GM23338 (cell line): ENCODE measurements around the gene NCAPD3. TPM values are rescaled to one million over a fixed set of nuclear protein-coding genes. Genes with fewer than 3 reads are reported as not detected.

Experiments
- ATAC-seq: fragments of 200-7000 bp; cut with Tn5 transposase; 3 replicates; pipeline ENCODE4 v1.9.1; 2020
- DNase-seq: peaks from one replicate; pipeline ENCODE4 v3.0.0-alpha.2; 2015; ENCODE audit warnings: low spot score
- H2AFZ ChIP-seq: fragments of 200-600 bp; sonication (generic); 2 replicates; pipeline ENCODE4 v1.8.0; 2016; ENCODE audit warnings: antibody characterized with exemption, mild to moderate bottlenecking, moderate library complexity
- H3F3A ChIP-seq: fragments of 200-600 bp; sonication (generic); replicated peaks from 2 replicates; pipeline ENCODE4 v1.8.0; 2017; ENCODE audit warnings: antibody characterized with exemption, mixed run types, low read depth
- H3K27ac ChIP-seq: fragments of 200-600 bp; sonication (generic); 2 replicates; pipeline ENCODE4 v1.6.1; 2016; ENCODE audit warnings: low read depth
- H3K27me3 ChIP-seq: fragments of 200-600 bp; sonication (generic); 2 replicates; pipeline ENCODE4 v1.8.0; 2016; ENCODE audit warnings: mild to moderate bottlenecking, mixed run types, moderate library complexity; ENCODE audit not compliant: insufficient read depth
- H3K36me3 ChIP-seq: fragments of 200-600 bp; sonication (generic); 2 replicates; pipeline ENCODE4 v1.8.0; 2016; ENCODE audit warnings: mild to moderate bottlenecking; ENCODE audit not compliant: insufficient read depth
- H3K4me1 ChIP-seq: fragments of 200-600 bp; sonication (generic); 2 replicates; pipeline ENCODE4 v1.8.0; 2016; ENCODE audit warnings: mild to moderate bottlenecking, moderate library complexity; ENCODE audit not compliant: insufficient read depth
- H3K4me2 ChIP-seq: fragments of 200-600 bp; sonication (generic); 2 replicates; pipeline ENCODE4 v1.7.1; 2017; ENCODE audit warnings: mixed run types
- H3K4me3 ChIP-seq: fragments of 200-600 bp; sonication (generic); 2 replicates; pipeline ENCODE4 v1.6.1; 2016; ENCODE audit warnings: mixed run types
- H3K79me2 ChIP-seq: fragments of 200-600 bp; sonication (generic); replicated peaks from 2 replicates; pipeline ENCODE4 v1.8.0; 2017; ENCODE audit warnings: mild to moderate bottlenecking; ENCODE audit not compliant: insufficient read depth
- H3K9me2 ChIP-seq: fragments of 200-600 bp; sonication (generic); 2 replicates; pipeline ENCODE4 v1.8.0; 2017; ENCODE audit not compliant: insufficient read depth
- H4K20me1 ChIP-seq: fragments of 200-600 bp; sonication (generic); replicated peaks from 2 replicates; pipeline ENCODE4 v1.8.0; 2017; ENCODE audit warnings: mild to moderate bottlenecking; ENCODE audit not compliant: insufficient read depth
- H3K27ac Mint-ChIP-seq: 2 replicates; pipeline ENCODE4 v1.8.0; 2020; ENCODE audit warnings: inconsistent platforms, mild to moderate bottlenecking, moderate library complexity, mixed read lengths
- H3K27me3 Mint-ChIP-seq: 3 replicates; pipeline ENCODE4 v1.8.0; 2022; ENCODE audit warnings: low read depth, mild to moderate bottlenecking, moderate library complexity, mixed read lengths, inconsistent platforms; ENCODE audit not compliant: insufficient read depth, poor library complexity
- H3K36me3 Mint-ChIP-seq: 3 replicates; pipeline ENCODE4 v1.8.0; 2021; ENCODE audit warnings: low read depth, mild to moderate bottlenecking, inconsistent platforms, moderate library complexity, mixed read lengths
- H3K4me1 Mint-ChIP-seq: 3 replicates; pipeline ENCODE4 v1.8.0; 2020; ENCODE audit warnings: mild to moderate bottlenecking, inconsistent platforms, mixed read lengths
- H3K4me3 Mint-ChIP-seq: 3 replicates; pipeline ENCODE4 v1.8.0; 2021; ENCODE audit warnings: moderate library complexity, mild to moderate bottlenecking, inconsistent platforms, mixed read lengths
- H3K9me3 Mint-ChIP-seq: 3 replicates; pipeline ENCODE4 v1.8.0; 2020; ENCODE audit warnings: moderate library complexity, mild to moderate bottlenecking, inconsistent platforms, mixed read lengths
- CREB1 ChIP-seq: fragments of 250-450 bp; sonication (Bioruptor Pico); IDR thresholded peaks from 2 replicates; pipeline ENCODE4 v1.5.0; 2020; ENCODE audit warnings: low read depth, mild to moderate bottlenecking, moderate library complexity
- EZH2phosphoT487 ChIP-seq: fragments of 200-600 bp; sonication (generic); IDR thresholded peaks from one replicate; pipeline ENCODE4 v1.8.1; 2018; ENCODE audit warnings: antibody characterized with exemption; ENCODE audit not compliant: unreplicated experiment
- POLR2AphosphoS5 ChIP-seq: IDR thresholded peaks from 2 replicates; pipeline ENCODE4 v1.6.1; 2016; ENCODE audit warnings: antibody characterized with exemption, low read depth
- REST ChIP-seq: IDR thresholded peaks from one replicate; pipeline ENCODE4 v1.6.1; 2018; ENCODE audit warnings: antibody characterized with exemption; ENCODE audit not compliant: unreplicated experiment
- ZNF114 ChIP-seq: fragments of 250-450 bp; sonication (Bioruptor Pico); IDR thresholded peaks from 2 replicates; pipeline ENCODE4 v1.5.0; 2020; ENCODE audit warnings: mild to moderate bottlenecking, moderate library complexity
- ZNF331 ChIP-seq: fragments of 250-450 bp; sonication (Bioruptor Pico); IDR thresholded peaks from 2 replicates; pipeline ENCODE4 v1.5.0; 2020; ENCODE audit warnings: low read depth, mild to moderate bottlenecking, moderate library complexity
- polyA plus RNA-seq: library from polyadenylated mRNA; unstranded; fragments of >200 nt; fragmentation: Nextera tagmentation; extraction: Ambion mirVana; gene quantifications from 2 replicates; pipeline ENCODE4 v1.2.1, GENCODE V29; 2016
- total RNA-seq: library from RNA; depleted of rRNA; stranded (reverse); fragments of >200 nt; shearing (Covaris generic); gene quantifications from 2 replicates; pipeline ENCODE4 v1.2.3, GENCODE V29; 2014
- TF ChIP-seq, protein P1 (sequence below): fragments of 250-450 bp; sonication (Bioruptor Pico); IDR thresholded peaks from 2 replicates; pipeline ENCODE4 v1.5.0; 2020; ENCODE audit warnings: mild to moderate bottlenecking, moderate library complexity

NCAPD3 gene
- total and polyA plus RNA-seq, 2 experiments from 2014 or later = 37.1 to 49.8 TPM

- Histone ChIP-seq H3K4me3 (peak overlapping the region; percentile 43), H3K27me3 (peaks cover 5% of the 10 kb centered on the region), H3K79me2 (peaks cover 4% of the 10 kb centered on the region; the same call in 1 of the 2 replicates), H3K27ac (no peak overlapping the region), H3F3A (peaks cover 51% of the 10 kb centered on the region), H3K36me3 (peaks cover 81% of the 10 kb centered on the region), H3K4me1 (no peaks in the 10 kb centered on the region), H3K4me2 (no peak overlapping the region), H2AFZ (no peak overlapping the region), H4K20me1 (no peaks in the 10 kb centered on the region), H3K9me2 (no peaks in the 10 kb centered on the region)
- TF ChIP-seq CREB1 (CRISPR knock-in tag) (0 out of 2 replicates have a peak, but pooled peaks have one; percentile 18), REST (no peak), ZNF114 (CRISPR knock-in tag) (peak; percentile 79; the same call in 1 of the 2 replicates), ZNF331 (CRISPR knock-in tag) (peak; percentile 28; the same call in 1 of the 2 replicates), EZH2phosphoT487 (no peak), POLR2AphosphoS5 (no peak)
- TF ChIP-seq, protein P1, sequence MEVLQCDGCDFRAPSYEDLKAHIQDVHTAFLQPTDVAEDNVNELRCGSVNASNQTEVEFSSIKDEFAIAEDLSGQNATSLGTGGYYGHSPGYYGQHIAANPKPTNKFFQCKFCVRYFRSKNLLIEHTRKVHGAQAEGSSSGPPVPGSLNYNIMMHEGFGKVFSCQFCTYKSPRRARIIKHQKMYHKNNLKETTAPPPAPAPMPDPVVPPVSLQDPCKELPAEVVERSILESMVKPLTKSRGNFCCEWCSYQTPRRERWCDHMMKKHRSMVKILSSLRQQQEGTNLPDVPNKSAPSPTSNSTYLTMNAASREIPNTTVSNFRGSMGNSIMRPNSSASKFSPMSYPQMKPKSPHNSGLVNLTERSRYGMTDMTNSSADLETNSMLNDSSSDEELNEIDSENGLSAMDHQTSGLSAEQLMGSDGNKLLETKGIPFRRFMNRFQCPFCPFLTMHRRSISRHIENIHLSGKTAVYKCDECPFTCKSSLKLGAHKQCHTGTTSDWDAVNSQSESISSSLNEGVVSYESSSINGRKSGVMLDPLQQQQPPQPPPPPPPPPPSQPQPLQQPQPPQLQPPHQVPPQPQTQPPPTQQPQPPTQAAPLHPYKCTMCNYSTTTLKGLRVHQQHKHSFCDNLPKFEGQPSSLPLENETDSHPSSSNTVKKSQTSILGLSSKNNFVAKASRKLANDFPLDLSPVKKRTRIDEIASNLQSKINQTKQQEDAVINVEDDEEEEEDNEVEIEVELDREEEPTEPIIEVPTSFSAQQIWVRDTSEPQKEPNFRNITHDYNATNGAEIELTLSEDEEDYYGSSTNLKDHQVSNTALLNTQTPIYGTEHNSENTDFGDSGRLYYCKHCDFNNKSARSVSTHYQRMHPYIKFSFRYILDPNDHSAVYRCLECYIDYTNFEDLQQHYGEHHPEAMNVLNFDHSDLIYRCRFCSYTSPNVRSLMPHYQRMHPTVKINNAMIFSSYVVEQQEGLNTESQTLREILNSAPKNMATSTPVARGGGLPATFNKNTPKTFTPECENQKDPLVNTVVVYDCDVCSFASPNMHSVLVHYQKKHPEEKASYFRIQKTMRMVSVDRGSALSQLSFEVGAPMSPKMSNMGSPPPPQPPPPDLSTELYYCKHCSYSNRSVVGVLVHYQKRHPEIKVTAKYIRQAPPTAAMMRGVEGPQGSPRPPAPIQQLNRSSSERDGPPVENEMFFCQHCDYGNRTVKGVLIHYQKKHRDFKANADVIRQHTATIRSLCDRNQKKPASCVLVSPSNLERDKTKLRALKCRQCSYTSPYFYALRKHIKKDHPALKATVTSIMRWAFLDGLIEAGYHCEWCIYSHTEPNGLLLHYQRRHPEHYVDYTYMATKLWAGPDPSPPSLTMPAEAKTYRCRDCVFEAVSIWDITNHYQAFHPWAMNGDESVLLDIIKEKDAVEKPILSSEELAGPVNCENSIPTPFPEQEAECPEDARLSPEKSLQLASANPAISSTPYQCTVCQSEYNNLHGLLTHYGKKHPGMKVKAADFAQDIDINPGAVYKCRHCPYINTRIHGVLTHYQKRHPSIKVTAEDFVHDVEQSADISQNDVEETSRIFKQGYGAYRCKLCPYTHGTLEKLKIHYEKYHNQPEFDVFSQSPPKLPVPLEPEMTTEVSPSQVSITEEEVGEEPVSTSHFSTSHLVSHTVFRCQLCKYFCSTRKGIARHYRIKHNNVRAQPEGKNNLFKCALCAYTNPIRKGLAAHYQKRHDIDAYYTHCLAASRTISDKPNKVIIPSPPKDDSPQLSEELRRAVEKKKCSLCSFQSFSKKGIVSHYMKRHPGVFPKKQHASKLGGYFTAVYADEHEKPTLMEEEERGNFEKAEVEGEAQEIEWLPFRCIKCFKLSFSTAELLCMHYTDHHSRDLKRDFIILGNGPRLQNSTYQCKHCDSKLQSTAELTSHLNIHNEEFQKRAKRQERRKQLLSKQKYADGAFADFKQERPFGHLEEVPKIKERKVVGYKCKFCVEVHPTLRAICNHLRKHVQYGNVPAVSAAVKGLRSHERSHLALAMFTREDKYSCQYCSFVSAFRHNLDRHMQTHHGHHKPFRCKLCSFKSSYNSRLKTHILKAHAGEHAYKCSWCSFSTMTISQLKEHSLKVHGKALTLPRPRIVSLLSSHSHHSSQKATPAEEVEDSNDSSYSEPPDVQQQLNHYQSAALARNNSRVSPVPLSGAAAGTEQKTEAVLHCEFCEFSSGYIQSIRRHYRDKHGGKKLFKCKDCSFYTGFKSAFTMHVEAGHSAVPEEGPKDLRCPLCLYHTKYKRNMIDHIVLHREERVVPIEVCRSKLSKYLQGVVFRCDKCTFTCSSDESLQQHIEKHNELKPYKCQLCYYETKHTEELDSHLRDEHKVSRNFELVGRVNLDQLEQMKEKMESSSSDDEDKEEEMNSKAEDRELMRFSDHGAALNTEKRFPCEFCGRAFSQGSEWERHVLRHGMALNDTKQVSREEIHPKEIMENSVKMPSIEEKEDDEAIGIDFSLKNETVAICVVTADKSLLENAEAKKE (CRISPR knock-in tag) = no peak
- Mint-ChIP-seq H3K27ac (peak overlapping the region; percentile 93; the same call in 1 of the 2 replicates), H3K4me3 (peak overlapping the region; percentile 58), H3K36me3 (peaks cover 100% of the 10 kb centered on the region), H3K27me3 (peaks cover 81% of the 10 kb centered on the region), H3K4me1 (no peaks in the 10 kb centered on the region), H3K9me3 (peaks cover 96% of the 10 kb centered on the region)
- DNase-seq (peak; percentile 96), ATAC-seq (no peak)
Observed at GRCh38 chr11:134164490-134165370, 59.0 kb downstream of the NCAPD3 start.
